H1 (cell line): Measurements from ENCODE around the gene KCNN4. TPM values are rescaled to one million over a fixed set of nuclear protein-coding genes. Genes with fewer than 3 reads are reported as not detected.

Experiments used
- CTCF ChIA-PET: fragments of 300-600 bp; sonication (Branson Sonifier 250); formaldehyde crosslinking; loops from one replicate; lab custom pipeline; 2021; ENCODE audit not compliant: partially characterized antibody; lab: Charles Lee
- POLR2A ChIA-PET: fragments of 300-600 bp; sonication (Branson Sonifier 250); formaldehyde crosslinking; loops from one replicate; lab custom pipeline; 2021; ENCODE audit warnings: inconsistent platforms; ENCODE audit not compliant: partially characterized antibody; lab: Charles Lee
- DNase-seq, 2 experiments: peaks; one replicate each; pipeline versions ENCODE4 v3.0.0 to v3.0.0-alpha.2; 2010 to 2022; ENCODE audit warnings: low spot score in 2 of 2, low read depth in 1 of 2, mixed read lengths in 1 of 2
- FAIRE-seq: peaks from 2 replicates; lab custom pipeline; 2011; peaks lifted over from hg19 to GRCh38; lab: Jason Lieb, UNC
- H2AFZ ChIP-seq: 2 replicates; pipeline ENCODE4 v1.8.1; 2012; ENCODE audit warnings: low read length, inconsistent platforms
- H2AK5ac ChIP-seq: 2 replicates; pipeline ENCODE4 v1.6.1; 2013; ENCODE audit warnings: low read depth, low read length
- H2BK120ac ChIP-seq: replicated peaks from 2 replicates; pipeline ENCODE3; 2013; ENCODE audit warnings: low read depth, low read length, inconsistent platforms
- H2BK12ac ChIP-seq: 2 replicates; pipeline ENCODE4 v1.6.1; 2013; ENCODE audit warnings: low read depth, low read length
- H2BK15ac ChIP-seq: 2 replicates; pipeline ENCODE4 v1.6.1; 2013; ENCODE audit warnings: low read length
- H2BK20ac ChIP-seq: 2 replicates; pipeline ENCODE4 v1.6.1; 2013; ENCODE audit warnings: low read length
- H2BK5ac ChIP-seq: 2 replicates; pipeline ENCODE4 v1.6.1; 2013; ENCODE audit warnings: low read depth, low read length
- H3K14ac ChIP-seq: 2 replicates; pipeline ENCODE4 v1.6.1; 2013; ENCODE audit warnings: inconsistent platforms; ENCODE audit not compliant: insufficient read length
- H3K18ac ChIP-seq: 2 replicates; pipeline ENCODE4 v1.6.1; 2013; ENCODE audit warnings: low read length; ENCODE audit errors: extremely low read depth
- H3K23ac ChIP-seq: 2 replicates; pipeline ENCODE4 v1.6.1; 2013; ENCODE audit warnings: inconsistent platforms; ENCODE audit not compliant: insufficient read length
- H3K23me2 ChIP-seq: 2 replicates; pipeline ENCODE4 v1.6.1; 2013; ENCODE audit warnings: low read depth, low read length
- H3K27ac ChIP-seq: 2 replicates; pipeline ENCODE4 v1.6.1; 2011; ENCODE audit warnings: low read depth, low read length, inconsistent platforms
- H3K27me3 ChIP-seq, 4 experiments: replicated peaks in 1 of 4; 1 replicate in 1 of 4; 2 replicates in 3 of 4; pipeline versions ENCODE4 v1.6.1 to v1.8.1; 2011 to 2013; ENCODE audit warnings: low read length in 3 of 4, mild to moderate bottlenecking in 3 of 4, inconsistent platforms in 2 of 4, mixed read lengths in 2 of 4, moderate library complexity in 1 of 4; ENCODE audit not compliant: control insufficient read depth in 3 of 4, insufficient read depth in 3 of 4; ENCODE audit errors: extremely low read depth in 1 of 4
- H3K36me3 ChIP-seq, 4 experiments: 2 replicates each; pipeline versions ENCODE4 v1.6.1 to v1.8.1; 2011 to 2013; ENCODE audit warnings: mild to moderate bottlenecking in 4 of 4, low read length in 3 of 4, moderate library complexity in 2 of 4, control low read depth in 1 of 4, inconsistent platforms in 1 of 4; ENCODE audit not compliant: insufficient read depth in 4 of 4, control insufficient read depth in 2 of 4
- H3K4ac ChIP-seq: replicated peaks from 2 replicates; pipeline ENCODE3; 2013; ENCODE audit warnings: low read length, low read depth, mixed read lengths, inconsistent platforms; ENCODE audit not compliant: insufficient read length
- H3K4me1 ChIP-seq, 4 experiments: replicated peaks in 1 of 4; 1 replicate in 1 of 4; 2 replicates in 3 of 4; pipeline versions ENCODE4 v1.6.1 to v1.8.1; 2011 to 2013; ENCODE audit warnings: low read length in 3 of 4, inconsistent platforms in 2 of 4, mixed read lengths in 1 of 4; ENCODE audit not compliant: insufficient read depth in 4 of 4, control insufficient read depth in 3 of 4
- H3K4me2 ChIP-seq, 2 experiments: 2 replicates each; pipeline versions ENCODE4 v1.6.1 to v1.8.1; 2011 to 2013; ENCODE audit warnings: low read depth in 2 of 2, low read length in 2 of 2, control low read depth in 1 of 2, inconsistent platforms in 1 of 2, mild to moderate bottlenecking in 1 of 2; ENCODE audit not compliant: insufficient read depth in 1 of 2
- H3K4me3 ChIP-seq, 4 experiments: fragments of 200-600, 300-600 bp in 1 of 4; sonication (generic), shearing (Covaris generic), sonication (Bioruptor Twin) in 1 of 4; 2 replicates each; pipeline versions ENCODE4 v1.5.1 to v1.8.1; 2011 to 2016; ENCODE audit warnings: low read length in 4 of 4, low read depth in 3 of 4, control low read depth in 2 of 4, inconsistent platforms in 2 of 4, mild to moderate bottlenecking in 2 of 4, mixed read lengths in 1 of 4, moderate library complexity in 1 of 4; ENCODE audit not compliant: insufficient read depth in 2 of 4; ENCODE audit errors: extremely low read depth in 1 of 4
- H3K56ac ChIP-seq: replicated peaks from 2 replicates; pipeline ENCODE3; 2013; ENCODE audit warnings: low read depth, mild to moderate bottlenecking, mixed read lengths, low read length, inconsistent platforms; ENCODE audit not compliant: insufficient read length
- H3K79me1 ChIP-seq: 2 replicates; pipeline ENCODE4 v1.6.1; 2013; ENCODE audit warnings: low read depth, low read length, control low read depth
- H3K79me2 ChIP-seq, 2 experiments: 2 replicates each; pipeline versions ENCODE4 v1.6.1 to v1.8.1; 2012 to 2013; ENCODE audit warnings: low read length in 2 of 2, mild to moderate bottlenecking in 2 of 2, inconsistent platforms in 1 of 2; ENCODE audit not compliant: insufficient read depth in 2 of 2, control insufficient read depth in 1 of 2
- H3K9ac ChIP-seq, 4 experiments: replicated peaks in 1 of 4; 1 replicate in 1 of 4; 2 replicates in 3 of 4; pipeline versions ENCODE4 v1.6.1 to v1.8.1; 2011 to 2013; ENCODE audit warnings: low read depth in 3 of 4, low read length in 3 of 4, control low read depth in 2 of 4, mild to moderate bottlenecking in 2 of 4, moderate library complexity in 2 of 4, inconsistent platforms in 1 of 4; ENCODE audit errors: extremely low read depth in 1 of 4
- H3K9me3 ChIP-seq, 2 experiments: 2 replicates each; pipeline versions ENCODE4 v1.6.1 to v1.8.1; 2012 to 2013; ENCODE audit warnings: mild to moderate bottlenecking in 2 of 2, moderate library complexity in 2 of 2, control low read depth in 1 of 2, inconsistent platforms in 1 of 2, low read depth in 1 of 2, low read length in 1 of 2, mixed read lengths in 1 of 2; ENCODE audit not compliant: insufficient read depth in 2 of 2
- H4K20me1 ChIP-seq, 2 experiments: replicated peaks in 1 of 2; 2 replicates each; pipeline versions ENCODE3 to v1.8.1; 2011 to 2013; ENCODE audit warnings: inconsistent platforms in 2 of 2, low read length in 2 of 2, mild to moderate bottlenecking in 1 of 2; ENCODE audit not compliant: insufficient read depth in 2 of 2, control insufficient read depth in 1 of 2
- H4K5ac ChIP-seq: 2 replicates; pipeline ENCODE4 v1.6.1; 2013; ENCODE audit warnings: low read length, low read depth, mixed read lengths, inconsistent platforms; ENCODE audit not compliant: insufficient read length
- H4K8ac ChIP-seq: 2 replicates; pipeline ENCODE4 v1.8.0; 2013; ENCODE audit warnings: mild to moderate bottlenecking, moderate library complexity, low read length, inconsistent platforms; ENCODE audit not compliant: insufficient read depth; ENCODE audit errors: extremely low read depth
- H4K91ac ChIP-seq: replicated peaks from 2 replicates; pipeline ENCODE3; 2013; ENCODE audit warnings: low read length, mixed read lengths, inconsistent platforms; ENCODE audit not compliant: insufficient read length
- ASH2L ChIP-seq: fragments of 200-600, 300-600 bp; sonication (generic); IDR thresholded peaks from one replicate; pipeline ENCODE4 v1.7.1; 2017; ENCODE audit warnings: low read length
- CEBPB ChIP-seq: IDR thresholded peaks from 2 replicates; pipeline ENCODE4 v1.6.1; 2012; ENCODE audit warnings: low read depth, low read length
- EP300 ChIP-seq, 2 experiments: IDR thresholded peaks; 1 replicate in 1 of 2; 2 replicates in 1 of 2; pipeline ENCODE4 v1.6.1; 2011 to 2012; ENCODE audit warnings: low read depth in 2 of 2, low read length in 2 of 2, mild to moderate bottlenecking in 2 of 2, borderline replicate concordance in 1 of 2, inconsistent platforms in 1 of 2, moderate library complexity in 1 of 2
- GABPA ChIP-seq: IDR thresholded peaks from 2 replicates; pipeline ENCODE4 v1.6.1; 2011; ENCODE audit warnings: mild to moderate bottlenecking, low read length, moderate library complexity, borderline replicate concordance; ENCODE audit not compliant: insufficient read depth
- JUN ChIP-seq: IDR thresholded peaks from 2 replicates; pipeline ENCODE4 v1.6.1; 2011; ENCODE audit warnings: low read depth, mild to moderate bottlenecking, improper control_type of control experiment, low read length
- JUND ChIP-seq: IDR thresholded peaks from 2 replicates; pipeline ENCODE4 v1.6.1; 2011; ENCODE audit warnings: mild to moderate bottlenecking, improper control_type of control experiment, low read length
- KDM5A ChIP-seq: fragments of 200-600 bp; IDR thresholded peaks from 2 replicates; pipeline ENCODE4 v1.7.1; 2012; ENCODE audit warnings: mild to moderate bottlenecking, low read length, inconsistent platforms, mixed read lengths
- TAF7 ChIP-seq: optimal IDR thresholded peaks from 2 replicates; pipeline ENCODE3; 2011; ENCODE audit warnings: low read depth, mild to moderate bottlenecking, inconsistent platforms, low read length, moderate library complexity, borderline replicate concordance
- WGBS, 2 experiments: shearing (Covaris generic) in 1 of 2; methylation state at CpG; one replicate each; pipeline versions ENCODE4 v1.1.6 to v1.1.7; 2013 to 2015; ENCODE audit warnings: low lambda C conversion rate in 2 of 2, mixed read lengths in 2 of 2, inconsistent platforms in 1 of 2, low coverage in 1 of 2, missing lambda C conversion rate in 1 of 2; ENCODE audit not compliant: insufficient replicate concordance in 2 of 2, insufficient coverage in 1 of 2, insufficient read length in 1 of 2; ENCODE audit errors: extremely low coverage in 1 of 2, missing lambda C conversion rate in 1 of 2; 5-methylcytosine and 5-hydroxymethylcytosine counted together
- polyA plus RNA-seq, 7 experiments: library from polyadenylated mRNA; depleted of rRNA in 3 of 7; stranded (reverse) in 5 of 7; unstranded in 2 of 7; fragments of >200 nt in 5 of 7; fragments of 200-250 nt in 2 of 7; gene quantifications; 1 replicate in 5 of 7; 2 replicates in 1 of 7; 4 replicates in 1 of 7; pipeline versions ENCODE4 v1.2.1 to v1.2.3, GENCODE V29; 2011 to 2013; ENCODE audit warnings: missing spikeins in 2 of 7, mixed read lengths in 2 of 7
- total RNA-seq: library from RNA; stranded (reverse); fragmentation: NEBNext Ultra II Directional; extraction: Animal tissue kit (Norgen Biotek cat#: 25700); gene quantifications from 2 replicates; pipeline ENCODE4 v1.2.1, GENCODE V29; 2021
- TF ChIP-seq, protein P1 (sequence below): IDR thresholded peaks from 2 replicates; pipeline ENCODE4 v1.6.1; 2011; ENCODE audit warnings: low read depth, mild to moderate bottlenecking, low read length; ENCODE audit not compliant: insufficient read depth
- TF ChIP-seq, protein P2 (sequence below): IDR thresholded peaks from 2 replicates; pipeline ENCODE4 v1.6.1; 2011; ENCODE audit warnings: low read length, improper control_type of control experiment

The KCNN4 gene
- total and polyA plus RNA-seq, 2 of the 8 experiments (the other 6 are each of a cell fraction or from before 2014, with no cell fraction given), result 0.78 to 1.5 TPM

GRCh38 chr19:43748205-43748594 is 32.6 kb downstream of the KCNN4 start:
- Histone ChIP-seq H3K4me1 (no peaks in the 10 kb centered on the region), H3K79me1 (peaks cover 3% of the 10 kb centered on the region; the same call in 1 of the 2 replicates), H3K4ac (no peak overlapping the region), H4K20me1 (no peaks in the 10 kb centered on the region), H2BK12ac (no peak overlapping the region), H2AK5ac (no peak overlapping the region), H2BK5ac (no peak overlapping the region), H2AFZ (no peak overlapping the region), H4K8ac (no peak overlapping the region), H3K79me2 (peaks cover 0 to 13% of the 10 kb centered on the region in 2 experiments; a peak in 1 of 4 replicates), H2BK15ac (no peak overlapping the region), H3K9me3 (no peaks in the 10 kb centered on the region), H3K9ac (no peak overlapping the region), H3K4me2 (no peak overlapping the region), H3K27ac (no peak overlapping the region), H4K5ac (no peak overlapping the region), H3K27me3 (no peaks in the 10 kb centered on the region), H3K23ac (no peak overlapping the region), H3K36me3 (peaks cover 20 to 44% (median 32%) of the 10 kb centered on the region in 4 experiments), H2BK20ac (no peak overlapping the region), H3K56ac (no peak overlapping the region), H3K14ac (no peak overlapping the region), H3K4me3 (no peak overlapping the region), H3K18ac (no peak overlapping the region), H3K23me2 (no peaks in the 10 kb centered on the region; the same call in 1 of the 2 replicates), H2BK120ac (no peak overlapping the region), H4K91ac (no peak overlapping the region)
- DNase-seq (no peak), FAIRE-seq (no peak)
- POLR2A ChIA-PET, result no interaction called here
- TF ChIP-seq KDM5A, result no peak
- no peak for TF ChIP-seq JUN
- no peak for TF ChIP-seq GABPA
- TF ChIP-seq, protein P1, sequence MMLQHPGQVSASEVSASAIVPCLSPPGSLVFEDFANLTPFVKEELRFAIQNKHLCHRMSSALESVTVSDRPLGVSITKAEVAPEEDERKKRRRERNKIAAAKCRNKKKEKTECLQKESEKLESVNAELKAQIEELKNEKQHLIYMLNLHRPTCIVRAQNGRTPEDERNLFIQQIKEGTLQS, result no peak
- no peak for TF ChIP-seq JUND
- no peak for TF ChIP-seq ASH2L
- TF ChIP-seq EP300 (IDR thresholded peaks at IDR 0.05; ENCODE audit: borderline replicate concordance in 1 of 2, low read depth in 2 of 2, low read length in 2 of 2), result no peak
- TF ChIP-seq, protein P2, sequence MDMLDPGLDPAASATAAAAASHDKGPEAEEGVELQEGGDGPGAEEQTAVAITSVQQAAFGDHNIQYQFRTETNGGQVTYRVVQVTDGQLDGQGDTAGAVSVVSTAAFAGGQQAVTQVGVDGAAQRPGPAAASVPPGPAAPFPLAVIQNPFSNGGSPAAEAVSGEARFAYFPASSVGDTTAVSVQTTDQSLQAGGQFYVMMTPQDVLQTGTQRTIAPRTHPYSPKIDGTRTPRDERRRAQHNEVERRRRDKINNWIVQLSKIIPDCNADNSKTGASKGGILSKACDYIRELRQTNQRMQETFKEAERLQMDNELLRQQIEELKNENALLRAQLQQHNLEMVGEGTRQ, result no peak
- TF ChIP-seq CEBPB, result no peak
- TF ChIP-seq TAF7, result no peak
- CTCF ChIA-PET, result interaction anchor here (30.4 kb wide), 1 partner anchor 31 kb away, joined by 703 read pairs; the partner anchor contains the start of gene KCNN4
- WGBS, 2 experiments, result 90% methylated on average over 4 of the region's 4 CpGs; no CpG with 5 or more reads in 1 of the 2 experiments
